Retinal pigment epithelial cell (primary cell): ENCODE data around the gene BCL2L13.
A peak's percentile ranks its signal among the peaks of the same experiment; 100 is the strongest.

Experiments used
- DNase-seq: peaks from one replicate; pipeline ENCODE4 v3.0.0-alpha.2; 2010; ENCODE audit warnings: low read depth
- H3K4me3 ChIP-seq: 2 replicates; pipeline ENCODE4 v1.5.1; 2011; ENCODE audit warnings: mild to moderate bottlenecking, low read length, control low read depth, moderate library complexity
- TF ChIP-seq, protein P1 (sequence below): conservative IDR thresholded peaks from 2 replicates; pipeline ENCODE4 v1.5.1; 2011; ENCODE audit warnings: low read depth, low read length, control low read depth, inconsistent platforms

BCL2L13 gene

DNA sequence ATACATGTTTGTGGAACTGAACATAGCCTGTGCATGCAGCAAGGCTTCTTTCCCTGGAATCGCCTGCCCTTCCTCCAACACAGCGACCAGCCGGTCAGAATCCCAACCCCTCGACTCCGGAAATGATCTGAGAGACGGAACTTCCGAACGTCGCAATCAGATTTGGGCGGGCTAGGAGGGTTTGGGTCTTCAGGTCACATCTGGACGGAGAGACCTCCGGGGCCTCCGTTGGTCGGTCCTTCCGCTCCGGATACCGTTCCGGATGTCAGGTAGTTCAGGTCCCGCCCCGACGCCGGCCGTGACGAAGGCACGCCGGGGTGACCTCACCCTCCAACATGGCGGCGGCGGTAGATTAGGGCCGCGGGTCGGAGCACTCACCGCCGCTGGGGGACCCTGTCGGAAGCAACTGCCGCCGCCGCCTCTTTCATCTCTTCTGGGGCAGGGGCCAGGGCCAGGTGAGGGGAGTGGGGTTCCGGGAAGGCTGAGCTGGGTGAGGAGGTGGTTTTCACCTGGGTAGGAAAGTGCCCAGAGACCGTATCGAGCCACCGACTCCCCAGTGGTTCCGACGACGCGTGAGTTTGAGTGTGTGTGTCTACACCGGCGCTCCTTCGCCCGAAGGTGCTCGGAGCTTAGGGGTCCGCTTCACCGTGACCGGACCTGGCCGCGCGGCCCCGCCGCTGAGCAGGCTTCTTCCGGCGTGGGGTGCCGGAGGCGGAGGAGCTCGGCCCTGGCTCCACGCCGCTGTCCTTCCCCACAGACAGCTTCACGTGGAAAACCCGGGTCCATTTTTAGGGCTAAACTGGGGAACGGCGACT, at the start of gene BCL2L13:
Gene BCL2L13, plus strand, starts transcription at position 326 of the 815 bp plus-strand sequence. CDS start 16,955 bp downstream, outside the sequence.
- TF ChIP-seq, protein P1, sequence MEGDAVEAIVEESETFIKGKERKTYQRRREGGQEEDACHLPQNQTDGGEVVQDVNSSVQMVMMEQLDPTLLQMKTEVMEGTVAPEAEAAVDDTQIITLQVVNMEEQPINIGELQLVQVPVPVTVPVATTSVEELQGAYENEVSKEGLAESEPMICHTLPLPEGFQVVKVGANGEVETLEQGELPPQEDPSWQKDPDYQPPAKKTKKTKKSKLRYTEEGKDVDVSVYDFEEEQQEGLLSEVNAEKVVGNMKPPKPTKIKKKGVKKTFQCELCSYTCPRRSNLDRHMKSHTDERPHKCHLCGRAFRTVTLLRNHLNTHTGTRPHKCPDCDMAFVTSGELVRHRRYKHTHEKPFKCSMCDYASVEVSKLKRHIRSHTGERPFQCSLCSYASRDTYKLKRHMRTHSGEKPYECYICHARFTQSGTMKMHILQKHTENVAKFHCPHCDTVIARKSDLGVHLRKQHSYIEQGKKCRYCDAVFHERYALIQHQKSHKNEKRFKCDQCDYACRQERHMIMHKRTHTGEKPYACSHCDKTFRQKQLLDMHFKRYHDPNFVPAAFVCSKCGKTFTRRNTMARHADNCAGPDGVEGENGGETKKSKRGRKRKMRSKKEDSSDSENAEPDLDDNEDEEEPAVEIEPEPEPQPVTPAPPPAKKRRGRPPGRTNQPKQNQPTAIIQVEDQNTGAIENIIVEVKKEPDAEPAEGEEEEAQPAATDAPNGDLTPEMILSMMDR: no peak
- peak; percentile 62 for DNase-seq
- H3K4me3 ChIP-seq: peak within 1 kb of the TSS; percentile 76

- TF ChIP-seq, protein P1: no peak
- DNase-seq: no peak
- no peak overlapping the region for H3K4me3 ChIP-seq
Measured at GRCh38 chr22:17589810-17590375, 48.7 kb upstream of the BCL2L13 start.

DNA sequence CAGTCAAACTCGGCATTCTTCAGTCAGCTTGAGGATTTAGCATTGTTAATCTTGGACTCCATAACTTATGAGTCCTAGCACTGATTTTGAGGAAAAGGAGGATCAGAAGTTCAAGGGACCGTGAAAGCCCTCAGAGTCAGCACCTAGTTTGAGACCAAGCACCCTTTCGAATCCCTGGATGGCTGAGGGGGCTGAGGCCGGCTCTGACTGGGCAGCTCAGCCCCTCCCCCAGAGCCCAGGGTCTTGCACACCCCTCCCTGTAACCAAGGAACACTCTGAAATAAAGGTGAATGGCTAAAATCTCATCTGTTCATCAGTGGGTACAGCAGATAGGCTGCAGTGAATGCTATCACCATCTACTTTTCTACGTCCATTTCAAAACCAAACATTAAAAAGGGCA, 48.0 kb upstream of the BCL2L13 start:
- TF ChIP-seq, protein P1: no peak
- no peak overlapping the region for H3K4me3 ChIP-seq
- no peak for DNase-seq

GRCh38 chr22:17592201-17592600, 46.4 kb upstream of the BCL2L13 start:
- TF ChIP-seq, protein P1: no peak
- H3K4me3 ChIP-seq: no peak overlapping the region
- no peak for DNase-seq

- TF ChIP-seq, protein P1: no peak
- DNase-seq: no peak
- no peak overlapping the region for H3K4me3 ChIP-seq
Measured at GRCh38 chr22:17596226-17596625, 42.3 kb upstream of the BCL2L13 start.

GRCh38 chr22:17597217-17597616, 41.3 kb upstream of the BCL2L13 start:
- TF ChIP-seq, protein P1: no peak
- H3K4me3 ChIP-seq: no peak overlapping the region
- DNase-seq: no peak

GRCh38 chr22:17598318-17598717, 40.2 kb upstream of the BCL2L13 start:
- DNase-seq: no peak
- H3K4me3 ChIP-seq: no peak overlapping the region
- TF ChIP-seq, protein P1: no peak
